Neural crest cell (in vitro differentiated cells): ENCODE data around the gene AK8. TPM values are rescaled to one million over a fixed set of nuclear protein-coding genes. Genes with fewer than 3 reads are reported as not detected.

Experiments used
- DNase-seq: peaks from one replicate; pipeline ENCODE4 v3.0.0; 2021; ENCODE audit warnings: low read depth, mixed read lengths, low spot score
- H3K27ac Mint-ChIP-seq: one replicate; pipeline ENCODE4 v1.8.0; 2021; ENCODE audit warnings: mild to moderate bottlenecking, mixed read lengths; ENCODE audit not compliant: unreplicated experiment
- H3K27me3 Mint-ChIP-seq: 2 replicates; pipeline ENCODE4 v1.8.0; 2021; ENCODE audit warnings: low read depth, mild to moderate bottlenecking, mixed read lengths
- H3K36me3 Mint-ChIP-seq: 2 replicates; pipeline ENCODE4 v1.8.0; 2021; ENCODE audit warnings: low read depth, mild to moderate bottlenecking, mixed read lengths
- H3K4me1 Mint-ChIP-seq: 2 replicates; pipeline ENCODE4 v1.8.0; 2021; ENCODE audit warnings: mixed read lengths
- H3K4me3 Mint-ChIP-seq: one replicate; pipeline ENCODE4 v1.8.0; 2021; ENCODE audit warnings: mild to moderate bottlenecking, mixed read lengths
- H3K9me3 Mint-ChIP-seq: 2 replicates; pipeline ENCODE4 v1.8.0; 2021; ENCODE audit warnings: mixed read lengths
- CTCF ChIP-seq: fragments of 200-600 bp; sonication (generic); conservative IDR thresholded peaks from 2 replicates; pipeline ENCODE4 v1.5.0; 2021; ENCODE audit warnings: antibody characterized with exemption, mild to moderate bottlenecking
- total RNA-seq: library from RNA; stranded (reverse); gene quantifications from 2 replicates; pipeline ENCODE4 v1.2.1, GENCODE V29; 2021

AK8 gene
- total RNA-seq, 1 donor from 2014 or later: 0.96 TPM

GRCh38 chr9:132794730-132795380 is 83.2 kb downstream of the AK8 start:
- H3K27me3 Mint-ChIP-seq: peaks cover 19% of the 10 kb centered on the region
- no peaks in the 10 kb centered on the region for H3K9me3 Mint-ChIP-seq
- no peak for TF ChIP-seq CTCF
- no peak overlapping the region for H3K4me3 Mint-ChIP-seq
- H3K4me1 Mint-ChIP-seq: peaks cover 5% of the 10 kb centered on the region
- H3K27ac Mint-ChIP-seq: no peak overlapping the region
- no peak for DNase-seq
- H3K36me3 Mint-ChIP-seq: no peaks in the 10 kb centered on the region

- H3K27ac Mint-ChIP-seq: no peak overlapping the region
- peaks cover 5% of the 10 kb centered on the region for H3K4me1 Mint-ChIP-seq
- H3K27me3 Mint-ChIP-seq: peaks cover 19% of the 10 kb centered on the region
- no peak for TF ChIP-seq CTCF
- peaks cover 2% of the 10 kb centered on the region for H3K9me3 Mint-ChIP-seq
- no peaks in the 10 kb centered on the region for H3K36me3 Mint-ChIP-seq
- no peak overlapping the region for H3K4me3 Mint-ChIP-seq
- DNase-seq: no peak
Measured at GRCh38 chr9:132793606-132794580, 84.2 kb downstream of the AK8 start.

GRCh38 chr9:132792547-132792946 is 85.5 kb downstream of the AK8 start:
- Mint-ChIP-seq H3K27me3 (peaks cover 19% of the 10 kb centered on the region), H3K36me3 (no peaks in the 10 kb centered on the region), H3K27ac (no peak overlapping the region), H3K4me1 (no peaks in the 10 kb centered on the region), H3K9me3 (peaks cover 9% of the 10 kb centered on the region), H3K4me3 (no peak overlapping the region)
- no peak for DNase-seq
- no peak for TF ChIP-seq CTCF

GRCh38 chr9:132791699-132792240 is 86.3 kb downstream of the AK8 start:
- DNase-seq: no peak
- peaks cover 13% of the 10 kb centered on the region for H3K27me3 Mint-ChIP-seq
- no peaks in the 10 kb centered on the region for H3K36me3 Mint-ChIP-seq
- no peak for TF ChIP-seq CTCF
- no peak overlapping the region for H3K4me3 Mint-ChIP-seq
- H3K4me1 Mint-ChIP-seq: no peaks in the 10 kb centered on the region
- peaks cover 9% of the 10 kb centered on the region for H3K9me3 Mint-ChIP-seq
- H3K27ac Mint-ChIP-seq: no peak overlapping the region

GRCh38 chr9:132789719-132790118 is 88.4 kb downstream of the AK8 start:
- H3K27me3 Mint-ChIP-seq: peaks cover 7% of the 10 kb centered on the region
- peaks cover 9% of the 10 kb centered on the region for H3K9me3 Mint-ChIP-seq
- no peak for TF ChIP-seq CTCF
- H3K36me3 Mint-ChIP-seq: no peaks in the 10 kb centered on the region
- H3K4me1 Mint-ChIP-seq: no peaks in the 10 kb centered on the region
- H3K27ac Mint-ChIP-seq: no peak overlapping the region
- no peak overlapping the region for H3K4me3 Mint-ChIP-seq
- DNase-seq: no peak
